Adrenal gland (tissue), 5 donors: ENCODE results near the gene PSMD13.

ENCODE experiments used
- POLR2A ChIP-seq, 2 donors: fragments of 450-650 bp; IDR thresholded peaks; one replicate each; pipeline ENCODE4 v1.6.1; 2017; ENCODE audit warnings: antibody characterized with exemption in 2 of 2, mild to moderate bottlenecking in 2 of 2, moderate library complexity in 1 of 2
- TF ChIP-seq, protein P1 (sequence below), 6 experiments: fragments of 450-650 bp in 4 of 6; fragments of 200-600 bp in 2 of 6; sonication (generic) in 1 of 6; IDR thresholded peaks; 1 replicate in 5 of 6; 2 replicates in 1 of 6; pipeline versions ENCODE4 v1.5.1 to v1.8.0; 2016 to 2021; ENCODE audit warnings: antibody characterized with exemption in 6 of 6, mild to moderate bottlenecking in 2 of 6, moderate library complexity in 1 of 6
- donor health status: DM: no; HTN: no; CAD: no.

DNA sequence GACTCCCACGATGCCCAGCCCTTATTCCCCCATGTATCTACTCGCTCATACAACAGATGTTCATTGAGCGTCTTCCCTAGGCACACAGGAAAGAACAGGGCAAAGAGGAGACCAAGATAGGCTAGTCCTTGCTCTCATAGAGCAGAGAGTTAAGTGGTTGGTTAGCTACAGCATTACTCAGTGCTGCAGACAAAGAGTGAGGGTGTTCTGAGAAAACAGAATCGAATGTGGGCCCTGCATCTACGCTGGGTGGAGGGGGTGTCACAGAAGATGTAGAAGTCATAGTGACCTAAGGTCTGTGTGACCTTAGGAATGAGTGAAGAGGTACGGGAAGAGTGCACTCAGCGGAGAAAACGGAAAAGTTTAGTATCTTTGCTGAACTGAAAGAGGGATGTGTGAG lies 12.3 kb downstream of the PSMD13 start:
- TF ChIP-seq POLR2A (IDR thresholded peaks at IDR 0.05) = no peak
- TF ChIP-seq, protein P1, sequence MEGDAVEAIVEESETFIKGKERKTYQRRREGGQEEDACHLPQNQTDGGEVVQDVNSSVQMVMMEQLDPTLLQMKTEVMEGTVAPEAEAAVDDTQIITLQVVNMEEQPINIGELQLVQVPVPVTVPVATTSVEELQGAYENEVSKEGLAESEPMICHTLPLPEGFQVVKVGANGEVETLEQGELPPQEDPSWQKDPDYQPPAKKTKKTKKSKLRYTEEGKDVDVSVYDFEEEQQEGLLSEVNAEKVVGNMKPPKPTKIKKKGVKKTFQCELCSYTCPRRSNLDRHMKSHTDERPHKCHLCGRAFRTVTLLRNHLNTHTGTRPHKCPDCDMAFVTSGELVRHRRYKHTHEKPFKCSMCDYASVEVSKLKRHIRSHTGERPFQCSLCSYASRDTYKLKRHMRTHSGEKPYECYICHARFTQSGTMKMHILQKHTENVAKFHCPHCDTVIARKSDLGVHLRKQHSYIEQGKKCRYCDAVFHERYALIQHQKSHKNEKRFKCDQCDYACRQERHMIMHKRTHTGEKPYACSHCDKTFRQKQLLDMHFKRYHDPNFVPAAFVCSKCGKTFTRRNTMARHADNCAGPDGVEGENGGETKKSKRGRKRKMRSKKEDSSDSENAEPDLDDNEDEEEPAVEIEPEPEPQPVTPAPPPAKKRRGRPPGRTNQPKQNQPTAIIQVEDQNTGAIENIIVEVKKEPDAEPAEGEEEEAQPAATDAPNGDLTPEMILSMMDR (IDR thresholded peaks at IDR 0.05) = no peak
